Measurements from ENCODE around the gene BCCIP.

BCCIP gene

GRCh38 chr10:125811251-125811650, 12.1 kb upstream of the BCCIP start:
- POLR2A ChIA-PET (ENCODE audit: low non-redundant PET): no interaction called here
- CTCF ChIA-PET: no interaction called here
- H3K27ac ChIP-seq: no peak overlapping the region
- no peak for TF ChIP-seq CTCF (conservative IDR thresholded peaks at IDR 0.05; ENCODE audit: low read depth)
- DNase-seq (ENCODE audit: low spot score): no peak

GRCh38 chr10:125812128-125812750, 11.1 kb upstream of the BCCIP start:
- ChIA-PET CTCF (no interaction called here), POLR2A (ENCODE audit: low non-redundant PET) (no interaction called here)
- TF ChIP-seq CTCF (conservative IDR thresholded peaks at IDR 0.05; ENCODE audit: low read depth): no peak
- H3K27ac ChIP-seq: no peak overlapping the region
- no peak for DNase-seq (ENCODE audit: low spot score)

- ChIA-PET CTCF (no interaction called here), POLR2A (ENCODE audit: low non-redundant PET) (no interaction called here)
- no peak for DNase-seq (ENCODE audit: low spot score)
- no peak overlapping the region for H3K27ac ChIP-seq
- TF ChIP-seq CTCF (conservative IDR thresholded peaks at IDR 0.05; ENCODE audit: low read depth): no peak
Observed at GRCh38 chr10:125815764-125816163, 7.6 kb upstream of the BCCIP start.

GRCh38 chr10:125816548-125816947, 6.8 kb upstream of the BCCIP start:
- CTCF ChIA-PET: no interaction called here
- POLR2A ChIA-PET (ENCODE audit: low non-redundant PET): no interaction called here
- no peak overlapping the region for H3K27ac ChIP-seq
- no peak for DNase-seq (ENCODE audit: low spot score)
- TF ChIP-seq CTCF (conservative IDR thresholded peaks at IDR 0.05; ENCODE audit: low read depth): no peak

GRCh38 chr10:125817337-125817946, 5.9 kb upstream of the BCCIP start:
- DNase-seq (ENCODE audit: low spot score): no peak
- TF ChIP-seq CTCF (conservative IDR thresholded peaks at IDR 0.05; ENCODE audit: low read depth): no peak
- H3K27ac ChIP-seq: no peak overlapping the region
- CTCF ChIA-PET: interaction anchor here (0.6 kb wide), 1 partner anchor 1083 kb away, joined by 4 read pairs; no protein-coding TSS in a partner anchor
- POLR2A ChIA-PET (ENCODE audit: low non-redundant PET): no interaction called here

- TF ChIP-seq CTCF (conservative IDR thresholded peaks at IDR 0.05; ENCODE audit: low read depth): no peak
- ChIA-PET CTCF (interaction anchor here (0.5 kb wide), 1 partner anchor 478 kb away, joined by 3 read pairs; no protein-coding TSS in a partner anchor), POLR2A (ENCODE audit: low non-redundant PET) (no interaction called here)
- no peak for DNase-seq (ENCODE audit: low spot score)
- no peak overlapping the region for H3K27ac ChIP-seq
Observed at GRCh38 chr10:125820701-125821100, 2.6 kb upstream of the BCCIP start.
